ENCODE measurements around the gene PTPN23. TPM values are rescaled to one million over a fixed set of nuclear protein-coding genes. Genes with fewer than 3 reads are reported as not detected.
A peak's percentile ranks its signal among the peaks of the same experiment; 100 is the strongest.

The PTPN23 gene
- 10 to 100 TPM; 10.3 to 34.3 (median 13.9) TPM for polyA plus RNA-seq
- long read RNA-seq, donor 1: 0 reads
- long read RNA-seq, donor 2, partial matches to known transcripts: 0 of 2 reads
- long read RNA-seq, donor 2, other reads (novel, unspliced or antisense): 0 of 2 reads
- long read RNA-seq, donor 3, partial matches to known transcripts: 48 of 54 reads
- long read RNA-seq, donor 3, other reads (novel, unspliced or antisense): 6 of 54 reads
- long read RNA-seq, donor 4: 0 reads
- long read RNA-seq, donor 5: 0 reads
- long read RNA-seq, donor 6, partial matches to known transcripts: 14 of 15 reads
- long read RNA-seq, donor 6, other reads (novel, unspliced or antisense): 0 of 15 reads
- long read RNA-seq, donor 7: 0 reads
- long read RNA-seq, donor 8: 0 reads
- long read RNA-seq, donor 9, partial matches to known transcripts: 0 of 4 reads
- long read RNA-seq, donor 9, other reads (novel, unspliced or antisense): 0 of 4 reads
- long read RNA-seq, donor 10, partial matches to known transcripts: 9 of 11 reads
- long read RNA-seq, donor 10, other reads (novel, unspliced or antisense): 0 of 11 reads

- H3K9me3 ChIP-seq (ENCODE audit: control insufficient read depth in 2 of 2, insufficient read depth in 1 of 2, low read depth in 1 of 2, low read length in 1 of 2): no peaks in the 10 kb centered on the region
- H3K27me3 ChIP-seq (ENCODE audit: control insufficient read depth in 3 of 3, insufficient read depth in 3 of 3, low read length in 3 of 3): no peaks in the 10 kb centered on the region
- no peak for FAIRE-seq
- peaks cover 2 to 33% (median 8%) of the 10 kb centered on the region in 3 donors for H3K4me1 ChIP-seq (ENCODE audit: control insufficient read depth in 3 of 3, insufficient read depth in 2 of 3, low read depth in 1 of 3, low read length in 2 of 3)
- peak; percentile 100 for DNase-seq
- peak within 1 kb of the TSS; percentile 96 to 99 (median 99) for H3K27ac ChIP-seq (ENCODE audit: low read depth in 1 of 3, low read length in 2 of 3)
- peak within 1 kb of the TSS; percentile 92 to 99 (median 95) for H3K4me3 ChIP-seq (ENCODE audit: low read depth in 1 of 3, low read length in 3 of 3)
- H3K36me3 ChIP-seq (ENCODE audit: control insufficient read depth in 3 of 3, insufficient read depth in 2 of 3, low read depth in 1 of 3, low read length in 3 of 3): peaks cover 0 to 8% (median 2%) of the 10 kb centered on the region in 3 donors
- 0% methylated on average over 59 to 61 of the region's 61 CpGs for WGBS, 3 donors
Observed at GRCh38 chr3:47380601-47381316, at the start of gene PTPN23. PTPN23 (plus strand) TSS chr3:47381021; CDS start chr3:47381097, 76 bp downstream.

GRCh38 chr3:47333907-47334306 is 46.9 kb upstream of the PTPN23 start:
- no peaks in the 10 kb centered on the region for H3K9me3 ChIP-seq (ENCODE audit: control insufficient read depth in 2 of 2, insufficient read depth in 1 of 2, low read depth in 1 of 2, low read length in 1 of 2)
- FAIRE-seq: no peak
- DNase-seq: peak; percentile 14 to 27
- peaks cover 0 to 5% (median 0%) of the 10 kb centered on the region in 3 donors for H3K4me1 ChIP-seq (ENCODE audit: control insufficient read depth in 3 of 3, insufficient read depth in 2 of 3, low read depth in 1 of 3, low read length in 2 of 3)
- 42 to 55% (median 52%) methylated on average over 3 of the region's 3 CpGs for WGBS, 3 donors
- peaks cover 11 to 69% (median 21%) of the 10 kb centered on the region in 3 donors for H3K36me3 ChIP-seq (ENCODE audit: control insufficient read depth in 3 of 3, insufficient read depth in 2 of 3, low read depth in 1 of 3, low read length in 3 of 3)
- no peaks in the 10 kb centered on the region for H3K27me3 ChIP-seq (ENCODE audit: control insufficient read depth in 3 of 3, insufficient read depth in 3 of 3, low read length in 3 of 3)
- H3K27ac ChIP-seq (ENCODE audit: low read depth in 1 of 3, low read length in 2 of 3): peak overlapping the region in 1 of 3 donors; percentile 17
- H3K4me3 ChIP-seq (ENCODE audit: low read depth in 1 of 3, low read length in 3 of 3): no peak overlapping the region

- Histone ChIP-seq H3K4me3 (ENCODE audit: low read depth in 1 of 3, low read length in 3 of 3) (no peak overlapping the region), H3K9me3 (ENCODE audit: control insufficient read depth in 2 of 2, insufficient read depth in 1 of 2, low read depth in 1 of 2, low read length in 1 of 2) (no peaks in the 10 kb centered on the region), H3K36me3 (ENCODE audit: control insufficient read depth in 3 of 3, insufficient read depth in 2 of 3, low read depth in 1 of 3, low read length in 3 of 3) (peaks cover 15 to 62% (median 26%) of the 10 kb centered on the region in 3 donors), H3K27me3 (ENCODE audit: control insufficient read depth in 3 of 3, insufficient read depth in 3 of 3, low read length in 3 of 3) (no peaks in the 10 kb centered on the region), H3K27ac (ENCODE audit: low read depth in 1 of 3, low read length in 2 of 3) (no peak overlapping the region), H3K4me1 (ENCODE audit: control insufficient read depth in 3 of 3, insufficient read depth in 2 of 3, low read depth in 1 of 3, low read length in 2 of 3) (peaks cover 0 to 5% (median 0%) of the 10 kb centered on the region in 3 donors)
- DNase-seq (no peak), FAIRE-seq (no peak)
- WGBS, 3 donors: 90 to 94% (median 90%) methylated on average over 5 of the region's 5 CpGs
Observed at GRCh38 chr3:47337656-47338055, 43.2 kb upstream of the PTPN23 start.

GRCh38 chr3:47339951-47340350 is 40.9 kb upstream of the PTPN23 start:
- Histone ChIP-seq H3K27ac (ENCODE audit: low read depth in 1 of 3, low read length in 2 of 3) (no peak overlapping the region), H3K27me3 (ENCODE audit: control insufficient read depth in 3 of 3, insufficient read depth in 3 of 3, low read length in 3 of 3) (no peaks in the 10 kb centered on the region), H3K4me3 (ENCODE audit: low read depth in 1 of 3, low read length in 3 of 3) (no peak overlapping the region), H3K9me3 (ENCODE audit: control insufficient read depth in 2 of 2, insufficient read depth in 1 of 2, low read depth in 1 of 2, low read length in 1 of 2) (no peaks in the 10 kb centered on the region), H3K36me3 (ENCODE audit: control insufficient read depth in 3 of 3, insufficient read depth in 2 of 3, low read depth in 1 of 3, low read length in 3 of 3) (peaks cover 15 to 62% (median 19%) of the 10 kb centered on the region in 3 donors), H3K4me1 (ENCODE audit: control insufficient read depth in 3 of 3, insufficient read depth in 2 of 3, low read depth in 1 of 3, low read length in 2 of 3) (no peaks in the 10 kb centered on the region)
- DNase-seq (no peak), FAIRE-seq (no peak)
- 88 to 94% (median 92%) methylated on average over 2 of the region's 2 CpGs for WGBS, 3 donors

GRCh38 chr3:47340866-47341265 is 40.0 kb upstream of the PTPN23 start:
- H3K36me3 ChIP-seq (ENCODE audit: control insufficient read depth in 3 of 3, insufficient read depth in 2 of 3, low read depth in 1 of 3, low read length in 3 of 3): peaks cover 19 to 62% (median 19%) of the 10 kb centered on the region in 3 donors

GRCh38 chr3:47342151-47342550 is 38.7 kb upstream of the PTPN23 start:
- H3K27me3 ChIP-seq (ENCODE audit: control insufficient read depth in 3 of 3, insufficient read depth in 3 of 3, low read length in 3 of 3): no peaks in the 10 kb centered on the region
- WGBS, 3 donors: 95 to 97% (median 95%) methylated on average over 2 of the region's 2 CpGs
- H3K4me1 ChIP-seq (ENCODE audit: control insufficient read depth in 3 of 3, insufficient read depth in 2 of 3, low read depth in 1 of 3, low read length in 2 of 3): no peaks in the 10 kb centered on the region
- peaks cover 11 to 54% (median 11%) of the 10 kb centered on the region in 3 donors for H3K36me3 ChIP-seq (ENCODE audit: control insufficient read depth in 3 of 3, insufficient read depth in 2 of 3, low read depth in 1 of 3, low read length in 3 of 3)
- DNase-seq (no peak), FAIRE-seq (no peak)
- no peaks in the 10 kb centered on the region for H3K9me3 ChIP-seq (ENCODE audit: control insufficient read depth in 2 of 2, insufficient read depth in 1 of 2, low read depth in 1 of 2, low read length in 1 of 2)
- no peak overlapping the region for H3K4me3 ChIP-seq (ENCODE audit: low read depth in 1 of 3, low read length in 3 of 3)
- H3K27ac ChIP-seq (ENCODE audit: low read depth in 1 of 3, low read length in 2 of 3): no peak overlapping the region

More at GRCh38 chr3:47340866-47341265, 40.0 kb upstream of the PTPN23 start:
- Histone ChIP-seq H3K9me3 (ENCODE audit: control insufficient read depth in 2 of 2, insufficient read depth in 1 of 2, low read depth in 1 of 2, low read length in 1 of 2) (no peaks in the 10 kb centered on the region), H3K4me1 (ENCODE audit: control insufficient read depth in 3 of 3, insufficient read depth in 2 of 3, low read depth in 1 of 3, low read length in 2 of 3) (no peaks in the 10 kb centered on the region), H3K27ac (ENCODE audit: low read depth in 1 of 3, low read length in 2 of 3) (no peak overlapping the region), H3K27me3 (ENCODE audit: control insufficient read depth in 3 of 3, insufficient read depth in 3 of 3, low read length in 3 of 3) (no peaks in the 10 kb centered on the region), H3K4me3 (ENCODE audit: low read depth in 1 of 3, low read length in 3 of 3) (no peak overlapping the region)
- WGBS, 3 donors: 74 to 83% (median 76%) methylated on average over 2 of the region's 2 CpGs
- DNase-seq (no peak), FAIRE-seq (no peak)

GRCh38 chr3:47342812-47343211 is 38.0 kb upstream of the PTPN23 start:
- DNase-seq: no peak
- Histone ChIP-seq H3K27ac (ENCODE audit: low read depth in 1 of 3, low read length in 2 of 3) (no peak overlapping the region), H3K9me3 (ENCODE audit: control insufficient read depth in 2 of 2, insufficient read depth in 1 of 2, low read depth in 1 of 2, low read length in 1 of 2) (no peaks in the 10 kb centered on the region), H3K27me3 (ENCODE audit: control insufficient read depth in 3 of 3, insufficient read depth in 3 of 3, low read length in 3 of 3) (no peaks in the 10 kb centered on the region), H3K36me3 (ENCODE audit: control insufficient read depth in 3 of 3, insufficient read depth in 2 of 3, low read depth in 1 of 3, low read length in 3 of 3) (peaks cover 5 to 48% (median 11%) of the 10 kb centered on the region in 3 donors), H3K4me3 (ENCODE audit: low read depth in 1 of 3, low read length in 3 of 3) (no peak overlapping the region), H3K4me1 (ENCODE audit: control insufficient read depth in 3 of 3, insufficient read depth in 2 of 3, low read depth in 1 of 3, low read length in 2 of 3) (no peaks in the 10 kb centered on the region)
- no peak for FAIRE-seq

GRCh38 chr3:47343471-47343971 is 37.3 kb upstream of the PTPN23 start:
- peaks cover 5 to 48% (median 11%) of the 10 kb centered on the region in 3 donors for H3K36me3 ChIP-seq (ENCODE audit: control insufficient read depth in 3 of 3, insufficient read depth in 2 of 3, low read depth in 1 of 3, low read length in 3 of 3)

More at GRCh38 chr3:47343471-47343971, 37.3 kb upstream of the PTPN23 start:
- Histone ChIP-seq H3K9me3 (ENCODE audit: control insufficient read depth in 2 of 2, insufficient read depth in 1 of 2, low read depth in 1 of 2, low read length in 1 of 2) (no peaks in the 10 kb centered on the region), H3K4me1 (ENCODE audit: control insufficient read depth in 3 of 3, insufficient read depth in 2 of 3, low read depth in 1 of 3, low read length in 2 of 3) (no peaks in the 10 kb centered on the region), H3K4me3 (ENCODE audit: low read depth in 1 of 3, low read length in 3 of 3) (no peak overlapping the region), H3K27me3 (ENCODE audit: control insufficient read depth in 3 of 3, insufficient read depth in 3 of 3, low read length in 3 of 3) (no peaks in the 10 kb centered on the region), H3K27ac (ENCODE audit: low read depth in 1 of 3, low read length in 2 of 3) (no peak overlapping the region)
- 97 to 99% (median 97%) methylated on average over 17 of the region's 17 CpGs for WGBS, 3 donors
- DNase-seq: no peak
- FAIRE-seq: no peak
